Activated CD4-positive, alpha-beta memory T cell treated with anti-CD3 and anti-CD28 coated beads, Interleukin-2, amount 10 ng/mL, durations not matched to agents 7 days and 5 days (primary cell): ENCODE measurements around the gene KIAA0319L. TPM values are rescaled to one million over a fixed set of nuclear protein-coding genes. Genes with fewer than 3 reads are reported as not detected.
A peak's percentile ranks its signal among the peaks of the same experiment; 100 is the strongest.

ENCODE experiments used
- CTCF ChIA-PET: fragments of 350-600 bp; sonication (Branson Sonifier 250); formaldehyde crosslinking; loops from one replicate; lab custom pipeline; 2021; ENCODE audit warnings: antibody characterized with exemption, inconsistent platforms; lab: Charles Lee
- POLR2A ChIA-PET: fragments of 350-600 bp; sonication (Branson Sonifier 250); formaldehyde crosslinking; loops from one replicate; lab custom pipeline; 2021; ENCODE audit warnings: antibody characterized with exemption; lab: Charles Lee
- DNase-seq: peaks from one replicate; pipeline ENCODE4 v3.0.0-alpha.2; 2020
- H3K27ac Mint-ChIP-seq: one replicate; pipeline ENCODE4 v1.8.0; 2021; ENCODE audit warnings: mild to moderate bottlenecking, mixed read lengths
- H3K27me3 Mint-ChIP-seq: one replicate; pipeline ENCODE4 v1.8.0; 2021; ENCODE audit warnings: mixed read lengths
- H3K36me3 Mint-ChIP-seq: one replicate; pipeline ENCODE4 v1.8.0; 2021; ENCODE audit warnings: low read depth, mixed read lengths
- H3K4me1 Mint-ChIP-seq: one replicate; pipeline ENCODE4 v1.8.0; 2021; ENCODE audit warnings: mixed read lengths
- H3K4me3 Mint-ChIP-seq: one replicate; pipeline ENCODE4 v1.8.0; 2021; ENCODE audit warnings: mild to moderate bottlenecking, mixed read lengths
- H3K9me3 Mint-ChIP-seq: one replicate; pipeline ENCODE4 v1.8.0; 2021; ENCODE audit warnings: mixed read lengths
- total RNA-seq, 2 experiments: library from RNA; stranded (reverse); gene quantifications; one replicate each; pipeline ENCODE4 v1.2.3, GENCODE V29; 2021

The KIAA0319L gene
- total RNA-seq, 2 experiments from 2014 or later: 48.4 to 53.2 TPM

DNA sequence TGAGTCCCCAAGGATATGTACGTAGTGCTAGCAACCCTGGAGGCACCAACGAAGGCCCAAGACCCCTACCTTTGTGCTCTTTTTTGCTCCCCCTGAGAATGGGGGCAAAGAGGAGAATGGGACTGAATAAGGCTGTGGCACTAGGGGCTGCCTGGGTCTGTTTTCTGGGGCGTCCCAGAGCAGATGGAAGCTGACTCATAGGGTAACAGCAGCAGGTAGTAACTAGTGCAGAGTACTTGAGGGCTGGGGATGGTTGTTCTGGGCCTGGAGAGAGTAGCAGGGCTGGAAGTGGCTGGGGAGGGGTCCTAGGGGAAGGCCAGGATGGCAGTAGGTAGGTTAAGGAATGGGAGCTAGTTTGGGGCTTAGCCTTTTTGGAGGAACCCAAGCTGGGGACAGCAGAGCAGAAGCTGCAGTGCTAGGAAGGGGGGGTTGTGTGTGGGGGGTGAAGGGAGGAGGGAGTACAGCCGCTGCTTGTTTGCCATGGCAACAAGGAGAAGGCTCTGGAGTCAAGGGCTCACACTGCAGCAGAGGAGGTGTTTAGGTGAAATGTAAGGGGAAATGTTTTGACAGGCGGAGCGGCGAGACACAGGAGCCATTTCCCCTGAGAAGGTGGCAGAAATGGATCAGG, 2.2 kb upstream of the KIAA0319L start:
- H3K4me1 Mint-ChIP-seq: peaks cover 50% of the 10 kb centered on the region
- POLR2A ChIA-PET: interaction anchor here (0.9 to 5.3 kb wide), 5 partner anchors 18 to 115 kb away, joined by 3 to 61 read pairs (median 23); no protein-coding TSS in a partner anchor

DNA sequence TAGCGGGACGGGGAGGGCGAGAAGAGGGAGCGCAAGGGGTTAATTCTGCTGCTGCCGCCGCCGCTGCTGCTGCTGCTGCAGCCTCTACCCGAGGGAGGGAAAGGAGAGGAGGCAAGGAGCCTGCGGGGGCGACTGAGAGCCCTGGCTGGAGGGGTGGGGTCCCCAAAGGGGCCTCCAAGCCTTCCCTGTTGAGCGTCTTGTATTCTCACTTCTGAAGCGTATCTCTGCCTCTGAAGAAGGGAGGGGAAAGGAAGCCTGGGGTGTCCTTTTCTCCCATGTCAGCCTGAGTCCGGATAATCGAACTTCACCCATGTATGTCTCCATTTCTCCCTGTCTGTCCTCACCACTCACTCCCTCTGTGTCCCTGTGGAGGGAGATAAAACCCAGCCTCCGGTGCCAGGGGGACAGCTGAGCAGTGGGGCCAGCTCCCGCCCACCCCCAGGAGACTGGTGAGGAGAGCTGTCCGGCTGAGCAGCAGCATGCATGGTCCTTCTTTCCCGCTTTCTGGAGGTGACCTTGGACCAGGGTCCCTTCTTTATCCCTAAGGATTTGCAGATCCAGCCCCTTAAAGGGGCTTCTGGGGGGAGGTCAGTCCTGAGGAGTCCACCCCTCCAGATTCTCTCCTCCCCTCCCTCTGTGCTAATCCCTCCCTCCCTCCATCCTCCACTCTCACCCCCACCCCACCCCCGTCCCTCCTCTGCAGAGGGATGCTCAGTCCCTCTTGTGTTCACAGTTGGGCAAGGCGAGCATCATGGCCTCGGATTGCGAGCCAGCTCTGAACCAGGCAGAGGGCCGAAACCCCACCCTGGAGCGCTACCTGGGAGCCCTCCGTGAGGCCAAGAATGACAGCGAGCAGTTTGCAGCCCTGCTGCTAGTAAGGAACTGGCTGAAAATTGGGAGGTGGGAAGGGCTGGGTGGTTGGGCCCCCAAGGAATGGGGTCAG, 1.4 kb upstream of the KIAA0319L start:
- no peaks in the 10 kb centered on the region for H3K27me3 Mint-ChIP-seq
- no peak for DNase-seq
- peak overlapping the region; percentile 95 for H3K4me3 Mint-ChIP-seq
- no peaks in the 10 kb centered on the region for H3K9me3 Mint-ChIP-seq
- ChIA-PET POLR2A (interaction anchor here (0.8 to 5.3 kb wide), 9 partner anchors 14 to 366 kb away, joined by 3 to 61 read pairs (median 11); partner anchors contain the start of genes CLSPN, SFPQ and TFAP2E), CTCF (interaction anchor here (0.6 to 2.0 kb wide), 4 partner anchors 10 to 108 kb away, joined by 3 to 7 read pairs (median 4); no protein-coding TSS in a partner anchor)
- H3K36me3 Mint-ChIP-seq: peaks cover 14% of the 10 kb centered on the region
- peaks cover 47% of the 10 kb centered on the region for H3K4me1 Mint-ChIP-seq
- H3K27ac Mint-ChIP-seq: peak overlapping the region; percentile 94

More for the DNA sequence above, 2.2 kb upstream of the KIAA0319L start:
- Mint-ChIP-seq H3K9me3 (no peaks in the 10 kb centered on the region), H3K27me3 (no peaks in the 10 kb centered on the region), H3K36me3 (peaks cover 18% of the 10 kb centered on the region), H3K27ac (peak overlapping the region; percentile 48), H3K4me3 (peak overlapping the region; percentile 19)
- DNase-seq: no peak
- CTCF ChIA-PET: interaction anchor here (0.6 to 2.0 kb wide), 5 partner anchors 9 to 108 kb away, joined by 3 to 7 read pairs (median 4); no protein-coding TSS in a partner anchor

DNA sequence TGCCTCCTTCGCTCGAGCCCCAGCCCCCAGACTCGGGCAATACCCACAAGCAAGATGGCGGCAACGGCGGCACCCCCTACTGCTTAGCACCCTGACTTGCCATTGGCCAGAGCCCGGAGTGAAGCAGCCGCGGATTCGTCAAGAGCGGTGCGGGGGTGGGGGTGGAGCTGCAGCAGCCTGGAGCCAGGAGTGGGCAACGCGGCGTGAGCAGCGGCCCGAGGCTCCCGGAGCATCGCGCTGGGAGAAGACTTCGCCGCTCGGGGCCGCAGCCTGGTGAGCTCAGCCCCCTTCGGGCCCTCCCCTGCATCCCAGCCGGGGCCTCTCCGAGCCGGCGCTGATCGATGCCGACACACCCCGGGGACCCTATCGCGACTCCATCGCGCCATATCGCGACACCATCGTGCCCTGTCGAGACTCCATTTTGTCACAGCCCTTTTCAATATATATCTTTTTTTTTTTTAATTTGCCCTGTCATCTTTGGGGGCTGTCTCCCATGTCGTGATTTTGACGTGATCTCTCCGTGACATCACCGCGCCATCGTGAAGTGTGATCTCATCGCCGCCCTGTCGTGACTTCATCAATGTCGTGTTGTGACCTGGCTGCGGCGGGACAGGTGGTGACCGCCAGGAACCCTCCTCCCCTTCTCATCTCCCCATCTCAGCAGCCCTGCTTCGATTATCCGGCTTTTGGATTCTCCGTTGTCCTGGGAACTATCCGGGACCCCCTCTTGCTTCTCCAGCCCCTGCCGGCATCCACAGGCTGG, 589 bp upstream of the KIAA0319L start, which contains the start of gene NCDN:
TSS of gene NCDN (plus strand) at position 189 of the 763 bp plus-strand sequence. CDS start at position 581, 392 bp downstream.
- H3K27me3 Mint-ChIP-seq: no peaks in the 10 kb centered on the region
- H3K9me3 Mint-ChIP-seq: no peaks in the 10 kb centered on the region
- peaks cover 16% of the 10 kb centered on the region for H3K36me3 Mint-ChIP-seq
- DNase-seq: peak; percentile 97
- ChIA-PET POLR2A (interaction anchor here (0.8 to 5.3 kb wide), 18 partner anchors 10 to 574 kb away, joined by 3 to 61 read pairs (median 5); partner anchors contain the start of genes CLSPN, SFPQ, TFAP2E and ZMYM1), CTCF (interaction anchor here (1.0 to 2.9 kb wide), 4 partner anchors 11 to 107 kb away, joined by 3 to 45 read pairs (median 6); partner anchors contain the start of gene TFAP2E)
- H3K27ac Mint-ChIP-seq: peak within 1 kb of the TSS; percentile 94
- H3K4me3 Mint-ChIP-seq: peak within 1 kb of the TSS; percentile 95
- peaks cover 47% of the 10 kb centered on the region for H3K4me1 Mint-ChIP-seq

DNA sequence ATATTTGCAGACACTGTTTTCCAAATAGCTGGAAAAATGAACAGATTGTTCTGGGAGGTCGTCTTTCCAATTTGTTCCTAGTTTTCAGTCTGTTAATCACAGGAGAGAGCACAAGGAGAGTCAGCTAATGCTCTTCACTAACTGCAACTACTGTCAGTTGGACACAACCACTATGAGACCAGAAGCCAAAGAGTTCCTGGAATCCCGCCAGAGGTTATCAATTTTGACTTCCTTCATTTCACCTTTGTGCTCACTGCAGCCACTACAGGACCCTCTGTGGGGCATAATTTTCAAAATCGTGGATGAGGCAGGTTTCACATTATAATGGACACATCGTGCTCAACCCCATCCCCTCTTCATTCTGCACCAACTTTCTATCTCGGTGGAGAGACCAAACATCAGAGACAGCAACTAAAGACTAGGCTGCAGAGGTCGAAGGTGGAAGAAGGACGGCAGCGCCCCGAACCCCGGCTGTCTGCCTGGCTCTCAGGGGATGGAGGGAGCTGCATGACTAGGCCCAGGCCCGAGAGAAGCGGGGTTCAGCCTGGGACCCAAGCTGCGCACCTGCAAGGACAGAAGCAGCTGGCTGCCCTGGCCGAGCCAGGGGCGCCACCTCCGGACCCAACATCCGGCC, 602 bp downstream of the KIAA0319L start:
- POLR2A ChIA-PET: interaction anchor here (0.7 to 5.3 kb wide), 22 partner anchors 8 to 572 kb away, joined by 3 to 61 read pairs (median 4); partner anchors contain the start of genes CLSPN, SFPQ, ZMYM1 and ZMYM6
- Mint-ChIP-seq H3K36me3 (peaks cover 27% of the 10 kb centered on the region), H3K27ac (peak overlapping the region; percentile 75), H3K27me3 (no peaks in the 10 kb centered on the region), H3K9me3 (no peaks in the 10 kb centered on the region), H3K4me3 (peak overlapping the region; percentile 95), H3K4me1 (peaks cover 49% of the 10 kb centered on the region)
- DNase-seq: no peak
- CTCF ChIA-PET: interaction anchor here (0.5 to 2.9 kb wide), 12 partner anchors 8 to 327 kb away, joined by 3 to 45 read pairs (median 4); partner anchors contain the start of genes AGO1 and TFAP2E

DNA sequence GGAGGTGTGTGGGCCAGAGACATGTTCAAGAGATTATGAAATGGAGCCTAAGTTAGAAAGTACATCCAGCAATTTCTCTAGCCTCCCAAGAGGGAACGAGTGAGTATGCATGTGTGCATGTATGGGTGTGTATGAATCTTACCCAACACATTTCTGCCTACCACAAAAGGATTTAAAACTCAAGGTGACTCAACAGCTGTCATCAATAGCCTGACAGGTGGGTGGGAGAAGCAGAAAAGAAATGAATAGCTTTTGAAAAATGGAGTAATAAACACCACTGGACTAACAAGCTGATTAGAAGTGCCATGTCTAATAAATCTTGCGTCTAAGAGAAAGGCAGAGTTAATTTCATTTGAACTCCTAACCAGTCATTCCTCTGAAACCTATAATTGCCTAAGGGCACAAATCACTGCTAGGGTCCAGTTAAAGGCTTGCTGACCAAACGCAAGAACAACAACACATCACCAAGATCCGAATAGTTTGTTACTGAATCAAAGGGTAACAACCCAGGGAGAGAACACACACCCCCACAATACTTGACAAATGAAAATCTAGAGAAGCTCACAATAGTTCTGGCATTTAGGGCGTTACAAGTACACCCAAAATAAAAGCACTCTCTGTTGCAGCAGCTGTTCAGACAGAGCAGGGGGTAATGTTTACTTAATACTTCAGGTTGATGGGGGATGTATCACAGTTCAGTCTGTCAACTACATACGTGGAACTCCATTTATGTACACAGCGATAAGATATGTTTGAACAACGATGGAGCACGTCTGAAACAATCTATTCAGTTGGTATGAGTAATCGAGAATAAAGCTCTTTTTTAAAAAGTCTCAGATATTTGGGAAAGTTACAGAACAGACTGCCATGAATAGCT, 1.4 kb downstream of the KIAA0319L start:
- CTCF ChIA-PET: interaction anchor here (0.5 to 2.9 kb wide), 11 partner anchors 9 to 327 kb away, joined by 3 to 45 read pairs (median 5); partner anchors contain the start of gene AGO1
- Mint-ChIP-seq H3K36me3 (peaks cover 26% of the 10 kb centered on the region), H3K27me3 (no peaks in the 10 kb centered on the region), H3K27ac (peak overlapping the region; percentile 75), H3K4me3 (peak overlapping the region; percentile 95), H3K4me1 (peaks cover 46% of the 10 kb centered on the region), H3K9me3 (no peaks in the 10 kb centered on the region)
- POLR2A ChIA-PET: interaction anchor here (0.9 to 5.3 kb wide), 13 partner anchors 9 to 476 kb away, joined by 3 to 61 read pairs (median 5); partner anchors contain the start of genes CLSPN, SFPQ and ZMYM1
- DNase-seq: no peak

DNA sequence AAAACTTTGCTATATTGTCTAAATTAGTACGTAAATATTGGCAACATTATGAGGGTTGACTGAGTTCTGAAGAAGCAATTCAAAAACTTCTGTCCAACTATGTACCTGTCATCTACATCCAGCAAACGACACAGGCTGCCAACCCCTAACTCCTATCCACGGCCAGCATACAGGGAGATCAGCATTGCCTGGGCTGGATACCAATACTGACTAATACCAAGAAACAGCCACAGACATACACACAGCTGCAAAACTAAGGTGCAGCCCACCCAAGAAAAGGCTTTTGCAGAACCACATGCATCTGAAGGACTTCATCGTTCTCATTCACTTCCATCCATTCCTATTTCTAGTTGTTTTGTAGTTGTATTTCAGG, 2.0 kb downstream of the KIAA0319L start:
- Mint-ChIP-seq H3K4me1 (peaks cover 46% of the 10 kb centered on the region), H3K36me3 (peaks cover 29% of the 10 kb centered on the region), H3K27me3 (no peaks in the 10 kb centered on the region), H3K27ac (no peak overlapping the region), H3K9me3 (no peaks in the 10 kb centered on the region), H3K4me3 (no peak overlapping the region)
- ChIA-PET POLR2A (interaction anchor here (1.7 to 5.3 kb wide), 4 partner anchors 15 to 354 kb away, joined by 3 to 61 read pairs (median 40); no protein-coding TSS in a partner anchor), CTCF (interaction anchor here (1.2 to 2.9 kb wide), 4 partner anchors 9 to 104 kb away, joined by 3 to 45 read pairs (median 12); no protein-coding TSS in a partner anchor)
- no peak for DNase-seq

DNA sequence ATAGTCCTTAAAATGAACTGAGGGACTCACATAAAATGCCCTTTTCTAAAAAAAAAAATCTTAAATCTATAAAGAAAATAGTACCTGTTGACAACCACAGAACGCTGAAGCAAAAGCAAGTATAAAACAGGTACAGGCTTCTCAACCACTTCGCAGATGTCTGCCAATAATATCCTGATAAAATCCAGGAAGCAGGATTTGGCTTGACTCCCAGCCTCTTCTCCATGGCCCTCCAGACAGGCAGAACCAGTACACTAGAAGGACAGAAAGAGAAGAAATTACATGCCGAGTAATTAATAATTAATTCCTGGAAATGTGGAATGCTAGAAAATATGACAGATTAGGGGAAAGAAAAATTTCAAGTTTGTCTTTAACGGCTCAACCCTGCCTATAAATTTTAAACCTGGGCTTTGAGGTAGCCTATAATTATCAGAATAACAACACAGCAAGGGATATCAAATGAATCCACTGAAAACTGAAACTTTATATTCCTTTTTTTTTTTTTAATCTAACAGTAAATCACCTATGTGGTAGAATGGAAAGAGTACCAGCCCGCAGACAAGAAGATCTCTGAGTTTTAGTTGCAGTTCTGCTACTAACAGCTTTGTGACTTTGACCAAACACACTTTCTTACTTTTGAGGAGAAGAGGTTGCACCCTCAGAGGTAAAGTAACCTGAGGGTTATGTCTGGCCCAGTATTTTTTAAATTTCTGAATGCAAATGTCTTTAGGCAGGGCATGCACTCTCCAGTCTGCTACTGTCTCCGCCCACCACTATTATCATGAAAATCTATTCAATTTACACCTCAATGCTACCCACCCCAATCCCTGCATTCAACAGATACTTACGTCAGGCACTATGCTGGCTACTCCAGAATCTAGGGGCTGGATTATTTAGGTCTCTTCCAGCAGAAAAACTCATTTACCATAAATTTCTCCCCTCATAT, 2.7 kb downstream of the KIAA0319L start:
- DNase-seq: no peak
- peaks cover 42% of the 10 kb centered on the region for H3K4me1 Mint-ChIP-seq
- no peaks in the 10 kb centered on the region for H3K27me3 Mint-ChIP-seq
- POLR2A ChIA-PET: interaction anchor here (1.1 to 4.7 kb wide), 2 partner anchors 103 to 117 kb away, joined by 5 to 44 read pairs; no protein-coding TSS in a partner anchor
- no peak overlapping the region for H3K27ac Mint-ChIP-seq
- no peaks in the 10 kb centered on the region for H3K9me3 Mint-ChIP-seq
- H3K36me3 Mint-ChIP-seq: peaks cover 34% of the 10 kb centered on the region
- CTCF ChIA-PET: no interaction called here
- no peak overlapping the region for H3K4me3 Mint-ChIP-seq

DNA sequence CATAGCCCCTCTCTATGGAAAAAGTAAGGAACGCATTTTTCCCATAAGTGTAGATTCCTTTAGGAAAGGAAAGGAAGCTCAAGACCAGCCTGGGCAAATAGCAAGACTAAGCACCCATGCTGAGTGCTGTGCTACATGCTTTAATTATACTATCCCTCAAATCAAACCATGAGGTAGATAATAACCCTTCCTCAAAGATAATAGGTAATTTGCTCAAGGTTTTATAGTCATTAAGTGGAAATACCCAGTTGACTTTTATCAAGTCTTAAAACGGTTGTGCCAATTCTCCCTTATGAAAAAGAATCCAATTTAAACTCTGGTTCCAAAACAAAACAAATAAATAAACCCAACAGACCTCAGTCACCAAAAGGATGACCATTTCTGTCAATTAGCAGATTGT, 3.4 kb downstream of the KIAA0319L start:
- peaks cover 36% of the 10 kb centered on the region for H3K4me1 Mint-ChIP-seq
- no peaks in the 10 kb centered on the region for H3K9me3 Mint-ChIP-seq
- ChIA-PET CTCF (interaction anchor here (2.4 to 2.8 kb wide), 2 partner anchors 103 to 110 kb away, joined by 7 to 18 read pairs; no protein-coding TSS in a partner anchor), POLR2A (interaction anchor here (1.1 kb wide), 1 partner anchor 116 kb away, joined by 5 read pairs; no protein-coding TSS in a partner anchor)
- H3K4me3 Mint-ChIP-seq: no peak overlapping the region
- H3K36me3 Mint-ChIP-seq: peaks cover 39% of the 10 kb centered on the region
- no peak overlapping the region for H3K27ac Mint-ChIP-seq
- H3K27me3 Mint-ChIP-seq: no peaks in the 10 kb centered on the region
- DNase-seq: no peak

DNA sequence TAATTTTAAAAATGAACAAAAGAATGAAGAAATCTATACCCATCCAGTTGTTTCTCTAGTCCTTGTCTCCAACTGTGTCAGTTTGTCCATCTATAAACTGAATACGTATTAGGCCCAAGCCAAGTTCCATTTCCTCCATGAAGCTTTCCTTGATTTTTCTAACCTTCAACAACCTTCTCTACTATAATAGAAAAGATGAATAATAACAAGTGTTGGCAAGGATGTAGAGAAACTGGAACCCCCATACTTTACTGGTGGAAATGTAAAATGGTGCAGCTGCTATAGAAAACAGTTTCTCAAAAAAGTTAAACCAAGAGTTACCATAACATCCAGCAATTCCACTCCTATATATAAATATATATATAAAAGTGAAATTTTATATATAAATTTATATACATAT, 10.6 kb downstream of the KIAA0319L start:
- DNase-seq: no peak
- POLR2A ChIA-PET: no interaction called here
- no peaks in the 10 kb centered on the region for H3K27me3 Mint-ChIP-seq
- H3K4me3 Mint-ChIP-seq: no peak overlapping the region
- peaks cover 15% of the 10 kb centered on the region for H3K4me1 Mint-ChIP-seq
- H3K36me3 Mint-ChIP-seq: peaks cover 51% of the 10 kb centered on the region
- CTCF ChIA-PET: interaction anchor here (1.5 to 3.1 kb wide), 2 partner anchors 96 to 103 kb away, joined by 4 to 37 read pairs; no protein-coding TSS in a partner anchor
- H3K27ac Mint-ChIP-seq: no peak overlapping the region
- no peaks in the 10 kb centered on the region for H3K9me3 Mint-ChIP-seq
